Effector memory CD8-positive, alpha-beta T cell (primary cell): ENCODE measurements around the gene PRRG2.

Experiments used
- ATAC-seq: fragments of 150-1000 bp; cut with Tn5 transposase; replicated peaks from 2 replicates; pipeline ENCODE4 v1.10.0; 2021; ENCODE audit warnings: mild to moderate bottlenecking, moderate library complexity
- DNase-seq, 3 experiments: peaks; one replicate each; pipeline ENCODE4 v3.0.0; 2021
- H3K27ac Mint-ChIP-seq, 2 donors: one replicate each; pipeline ENCODE4 v1.8.0; 2022; ENCODE audit warnings: mild to moderate bottlenecking in 2 of 2, mixed read lengths in 2 of 2, moderate library complexity in 2 of 2
- H3K27me3 Mint-ChIP-seq, 2 donors: one replicate each; pipeline ENCODE4 v1.8.0; 2022; ENCODE audit warnings: mixed read lengths in 2 of 2
- H3K36me3 Mint-ChIP-seq: one replicate; pipeline ENCODE4 v1.8.0; 2022; ENCODE audit warnings: mild to moderate bottlenecking, moderate library complexity, mixed read lengths; ENCODE audit not compliant: insufficient read depth
- H3K4me1 Mint-ChIP-seq, 2 donors: one replicate each; pipeline ENCODE4 v1.8.0; 2022; ENCODE audit warnings: low read depth in 2 of 2, mixed read lengths in 2 of 2
- H3K4me3 Mint-ChIP-seq, 2 donors: one replicate each; pipeline ENCODE4 v1.8.0; 2022; ENCODE audit warnings: mild to moderate bottlenecking in 2 of 2, mixed read lengths in 2 of 2, moderate library complexity in 2 of 2
- H3K9me3 Mint-ChIP-seq, 2 donors: one replicate each; pipeline ENCODE4 v1.8.0; 2022; ENCODE audit warnings: mixed read lengths in 2 of 2
- total RNA-seq, 9 experiments: gene quantifications; one replicate each; lab custom pipeline; 2026; lab: John Stamatoyannopoulos, UW

PRRG2 gene
- 0.40 to 2.6 (median 0.84) reads per million in 9 experiments for total RNA-seq

GRCh38 chr19:49581007-49581508 lies at the start of gene PRRG2:
PRRG2 (plus strand) TSS chr19:49581316; CDS start chr19:49583220, 1,904 bp downstream.
- no peaks in the 10 kb centered on the region for H3K27me3 Mint-ChIP-seq
- H3K4me1 Mint-ChIP-seq = peaks cover 16 to 27% of the 10 kb centered on the region in 2 donors
- H3K27ac Mint-ChIP-seq = peak within 1 kb of the TSS; percentile 44 to 86
- DNase-seq (no peak), ATAC-seq (no peak)
- H3K4me3 Mint-ChIP-seq = peak within 1 kb of the TSS; percentile 88
- no peaks in the 10 kb centered on the region for H3K9me3 Mint-ChIP-seq
- H3K36me3 Mint-ChIP-seq = peaks cover 8% of the 10 kb centered on the region

DNA sequence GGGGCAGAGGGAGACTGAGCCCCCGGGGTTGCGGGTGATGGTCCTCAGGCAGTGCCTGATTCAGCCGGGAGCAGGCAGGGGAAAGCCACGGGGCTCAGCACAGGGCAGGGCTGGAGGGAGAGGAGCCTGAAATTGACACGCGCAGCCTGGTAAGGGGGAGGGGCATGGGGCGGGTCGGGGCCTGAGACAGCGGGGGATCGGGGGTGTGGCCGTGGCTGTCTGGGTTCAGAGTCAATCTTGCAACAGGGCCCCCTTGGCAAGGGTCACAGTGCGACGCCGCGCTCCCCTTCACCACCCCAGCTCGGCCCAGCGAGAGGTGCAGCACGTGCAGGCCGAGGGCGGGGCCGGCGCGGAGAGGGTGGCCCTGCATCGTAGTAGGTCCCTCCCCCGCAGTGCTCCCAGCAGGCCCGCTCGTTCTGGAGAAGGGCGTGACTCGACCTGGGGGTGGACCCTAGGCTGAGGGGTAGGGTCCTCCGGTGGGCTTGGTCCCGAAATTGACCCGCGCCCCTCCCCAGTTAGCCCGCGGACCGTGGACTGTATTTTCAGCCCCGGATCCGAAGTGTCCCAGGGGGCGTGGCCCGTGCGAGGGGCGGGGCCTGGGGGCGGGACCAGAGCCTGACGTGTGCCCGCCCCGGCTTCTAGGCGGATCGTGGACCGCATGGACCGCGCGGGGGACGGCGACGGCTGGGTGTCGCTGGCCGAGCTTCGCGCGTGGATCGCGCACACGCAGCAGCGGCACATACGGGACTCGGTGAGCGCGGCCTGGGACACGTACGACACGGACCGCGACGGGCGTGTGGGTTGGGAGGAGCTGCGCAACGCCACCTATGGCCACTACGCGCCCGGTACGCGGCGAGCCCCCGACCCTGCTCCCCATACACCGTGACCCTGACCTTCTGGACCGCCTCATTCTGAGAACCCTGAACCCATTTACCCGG lies 47.3 kb upstream of the PRRG2 start:
- Mint-ChIP-seq H3K9me3 (no peaks in the 10 kb centered on the region), H3K4me1 (peaks cover 21% of the 10 kb centered on the region in 2 donors), H3K27me3 (no peaks in the 10 kb centered on the region), H3K4me3 (peak overlapping the region; percentile 82 to 83), H3K27ac (peak overlapping the region; percentile 38 to 73), H3K36me3 (no peaks in the 10 kb centered on the region)
- DNase-seq = peak; percentile 83 to 88 (median 86)
- peak; percentile 88 for ATAC-seq

GRCh38 chr19:49534632-49535385 lies 46.3 kb upstream of the PRRG2 start:
- DNase-seq (no peak), ATAC-seq (no peak)
- Mint-ChIP-seq H3K27me3 (no peaks in the 10 kb centered on the region), H3K9me3 (no peaks in the 10 kb centered on the region), H3K4me3 (peak overlapping the region; percentile 82 to 83), H3K27ac (peak overlapping the region; percentile 33 to 73), H3K4me1 (peaks cover 21% of the 10 kb centered on the region in 2 donors), H3K36me3 (no peaks in the 10 kb centered on the region)

- Mint-ChIP-seq H3K27me3 (no peaks in the 10 kb centered on the region), H3K4me1 (peaks cover 21% of the 10 kb centered on the region in 2 donors), H3K4me3 (no peak overlapping the region)
These were observed 44.1 kb upstream of the PRRG2 start for GRCh38 chr19:49536921-49537462.

DNA sequence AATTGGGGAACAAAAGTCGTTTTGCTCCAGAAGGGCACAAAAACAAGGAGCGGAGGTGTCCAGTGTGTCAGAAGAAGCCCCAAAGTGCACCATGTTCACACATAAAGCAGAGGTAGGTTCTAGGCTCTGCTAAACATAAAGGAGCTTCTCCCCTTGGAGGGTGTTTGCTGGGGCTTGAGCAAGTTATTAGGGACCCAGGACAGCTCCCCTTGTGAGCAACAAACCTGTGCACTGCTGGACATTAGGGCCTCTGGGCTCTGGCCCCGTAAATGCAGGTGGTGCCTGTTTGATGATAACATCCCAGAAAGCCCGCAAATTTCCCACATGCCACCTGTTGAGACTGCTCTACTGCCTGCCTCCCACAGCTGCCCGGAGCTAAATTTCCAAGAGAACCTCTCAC lies 42.5 kb upstream of the PRRG2 start:
- peaks cover 13 to 15% of the 10 kb centered on the region in 2 donors for H3K4me1 Mint-ChIP-seq
- H3K9me3 Mint-ChIP-seq = no peaks in the 10 kb centered on the region
- H3K36me3 Mint-ChIP-seq = no peaks in the 10 kb centered on the region
- ATAC-seq (no peak), DNase-seq (no peak)
- peaks cover 0 to 8% of the 10 kb centered on the region in 2 donors for H3K27me3 Mint-ChIP-seq
- H3K27ac Mint-ChIP-seq = no peak overlapping the region
- no peak overlapping the region for H3K4me3 Mint-ChIP-seq

More at GRCh38 chr19:49536921-49537462, 44.1 kb upstream of the PRRG2 start:
- Mint-ChIP-seq H3K36me3 (no peaks in the 10 kb centered on the region), H3K9me3 (no peaks in the 10 kb centered on the region), H3K27ac (no peak overlapping the region)
- no peak for ATAC-seq
- DNase-seq = no peak

GRCh38 chr19:49539192-49539952 lies 41.7 kb upstream of the PRRG2 start:
- no peak for ATAC-seq
- H3K36me3 Mint-ChIP-seq = no peaks in the 10 kb centered on the region
- no peak overlapping the region for H3K27ac Mint-ChIP-seq
- DNase-seq = no peak
- H3K9me3 Mint-ChIP-seq = no peaks in the 10 kb centered on the region
- peaks cover 11 to 13% of the 10 kb centered on the region in 2 donors for H3K4me1 Mint-ChIP-seq
- peaks cover 0 to 8% of the 10 kb centered on the region in 2 donors for H3K27me3 Mint-ChIP-seq
- no peak overlapping the region for H3K4me3 Mint-ChIP-seq

DNA sequence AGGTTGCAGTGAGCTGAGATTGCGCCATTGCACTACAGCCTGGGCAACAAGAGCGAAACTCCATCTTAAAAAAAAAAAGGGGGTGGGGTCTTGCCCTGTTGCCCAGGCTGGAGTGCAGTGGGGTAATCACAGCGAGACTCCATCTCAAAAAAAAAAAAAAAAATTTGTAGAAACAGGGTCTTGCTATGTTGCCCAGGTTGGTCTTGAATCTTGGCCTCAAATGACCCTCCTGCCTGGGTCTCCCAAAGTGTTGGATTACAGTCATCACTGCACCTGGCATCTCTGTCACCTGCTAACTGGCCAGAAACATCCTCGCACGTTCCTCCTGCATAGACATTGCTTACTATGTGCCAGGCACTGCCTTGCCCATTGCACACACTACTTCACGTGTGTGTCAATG lies 39.2 kb upstream of the PRRG2 start:
- ATAC-seq (no peak), DNase-seq (no peak)
- Mint-ChIP-seq H3K36me3 (no peaks in the 10 kb centered on the region), H3K9me3 (no peaks in the 10 kb centered on the region), H3K4me3 (no peak overlapping the region), H3K27ac (no peak overlapping the region), H3K4me1 (peaks cover 3 to 7% of the 10 kb centered on the region in 2 donors), H3K27me3 (peaks cover 0 to 8% of the 10 kb centered on the region in 2 donors)

- Mint-ChIP-seq H3K27me3 (peaks cover 0 to 8% of the 10 kb centered on the region in 2 donors), H3K4me1 (peaks cover 4 to 8% of the 10 kb centered on the region in 2 donors), H3K9me3 (no peaks in the 10 kb centered on the region), H3K4me3 (no peak overlapping the region), H3K27ac (no peak overlapping the region), H3K36me3 (no peaks in the 10 kb centered on the region)
- DNase-seq = no peak
- no peak for ATAC-seq
These were observed 38.7 kb upstream of the PRRG2 start for GRCh38 chr19:49542446-49542845.

DNA sequence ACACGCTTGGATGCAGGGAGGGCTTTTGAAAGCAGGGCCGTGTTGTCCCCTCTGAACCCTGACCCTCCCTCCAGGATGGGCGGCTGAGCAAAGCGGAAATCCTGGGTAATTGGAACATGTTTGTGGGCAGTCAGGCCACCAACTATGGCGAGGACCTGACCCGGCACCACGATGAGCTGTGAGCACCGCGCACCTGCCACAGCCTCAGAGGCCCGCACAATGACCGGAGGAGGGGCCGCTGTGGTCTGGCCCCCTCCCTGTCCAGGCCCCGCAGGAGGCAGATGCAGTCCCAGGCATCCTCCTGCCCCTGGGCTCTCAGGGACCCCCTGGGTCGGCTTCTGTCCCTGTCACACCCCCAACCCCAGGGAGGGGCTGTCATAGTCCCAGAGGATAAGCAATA lies 38.1 kb upstream of the PRRG2 start:
- no peak for DNase-seq
- H3K4me3 Mint-ChIP-seq = no peak overlapping the region
- no peak for ATAC-seq
- H3K9me3 Mint-ChIP-seq = no peaks in the 10 kb centered on the region
- no peaks in the 10 kb centered on the region for H3K36me3 Mint-ChIP-seq
- peaks cover 4 to 8% of the 10 kb centered on the region in 2 donors for H3K4me1 Mint-ChIP-seq
- peaks cover 0 to 8% of the 10 kb centered on the region in 2 donors for H3K27me3 Mint-ChIP-seq
- no peak overlapping the region for H3K27ac Mint-ChIP-seq

- Mint-ChIP-seq H3K4me1 (peaks cover 4 to 8% of the 10 kb centered on the region in 2 donors), H3K27me3 (peaks cover 0 to 8% of the 10 kb centered on the region in 2 donors), H3K36me3 (no peaks in the 10 kb centered on the region), H3K4me3 (no peak overlapping the region), H3K27ac (no peak overlapping the region), H3K9me3 (no peaks in the 10 kb centered on the region)
- DNase-seq = no peak
- ATAC-seq = no peak
These were observed 37.0 kb upstream of the PRRG2 start for GRCh38 chr19:49544154-49544553.

GRCh38 chr19:49546825-49547565 lies 34.1 kb upstream of the PRRG2 start:
- peak; percentile 71 to 73 (median 72) for DNase-seq
- no peak overlapping the region for H3K27ac Mint-ChIP-seq

DNA sequence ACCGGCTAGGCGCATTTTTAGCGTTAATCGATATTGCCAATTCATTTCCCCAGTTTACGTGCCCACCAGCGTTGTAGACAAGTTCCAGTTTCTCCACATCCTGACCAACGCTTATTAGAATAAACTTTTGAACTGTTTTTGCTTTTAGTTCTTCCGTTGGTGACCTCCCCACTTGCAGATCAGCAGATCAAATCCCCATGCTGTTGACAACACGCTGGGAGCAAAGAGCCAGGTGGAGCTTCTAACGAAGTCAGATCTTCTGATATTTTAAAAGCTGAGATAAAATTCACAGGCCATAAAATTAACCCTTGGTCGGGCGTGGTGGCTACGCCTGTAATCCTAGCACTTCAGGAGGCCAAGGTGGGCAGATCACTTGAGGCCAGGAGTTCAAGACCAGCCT lies 32.1 kb upstream of the PRRG2 start:
- Mint-ChIP-seq H3K36me3 (peaks cover 4% of the 10 kb centered on the region), H3K4me3 (no peak overlapping the region), H3K9me3 (no peaks in the 10 kb centered on the region), H3K27ac (no peak overlapping the region), H3K27me3 (no peaks in the 10 kb centered on the region), H3K4me1 (peaks cover 19 to 26% of the 10 kb centered on the region in 2 donors)
- DNase-seq (no peak), ATAC-seq (no peak)

More at GRCh38 chr19:49546825-49547565, 34.1 kb upstream of the PRRG2 start:
- H3K9me3 Mint-ChIP-seq = no peaks in the 10 kb centered on the region
- peak; percentile 92 for ATAC-seq
- H3K4me3 Mint-ChIP-seq = peak overlapping the region; percentile 24 to 69
- peaks cover 0 to 8% of the 10 kb centered on the region in 2 donors for H3K27me3 Mint-ChIP-seq
- H3K36me3 Mint-ChIP-seq = peaks cover 4% of the 10 kb centered on the region
- H3K4me1 Mint-ChIP-seq = peaks cover 4 to 12% of the 10 kb centered on the region in 2 donors
